ENCODE results near the gene ATAD3C. TPM values are rescaled to one million over a fixed set of nuclear protein-coding genes. Genes with fewer than 3 reads are reported as not detected.
A peak's percentile ranks its signal among the peaks of the same experiment; 100 is the strongest.

The ATAD3C gene
- total RNA-seq, 1 donor from 2014 or later, result 2.4 TPM

DNA sequence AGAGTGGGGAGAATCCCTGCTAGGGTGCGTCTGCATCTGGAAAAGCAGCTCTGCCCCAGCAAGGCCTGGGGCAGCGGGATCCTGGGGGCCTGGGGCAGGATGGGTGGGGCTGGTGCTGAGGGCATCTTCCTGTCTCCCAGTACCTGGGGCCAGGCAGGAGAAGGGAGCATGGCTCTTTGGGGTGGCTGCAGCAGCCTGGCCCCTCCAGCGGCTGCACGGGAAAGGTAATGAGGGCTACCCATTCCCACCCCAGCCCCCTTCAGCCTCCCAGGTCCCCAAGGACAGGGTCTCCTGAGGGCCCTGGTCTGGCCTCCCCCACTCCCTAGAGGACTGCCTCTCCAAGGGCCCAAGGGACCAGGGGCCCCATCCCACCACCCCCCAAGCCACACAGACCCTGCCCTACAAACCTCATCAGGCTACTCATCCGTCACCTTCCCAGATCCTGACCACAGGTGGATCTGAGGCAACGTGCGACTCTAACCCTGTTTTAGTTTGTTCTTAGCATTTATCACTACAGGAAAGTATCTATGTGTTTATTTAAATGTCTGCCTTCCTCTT lies 27.5 kb upstream of the ATAD3C start:
- peak overlapping the region; percentile 72 for H3K27ac Mint-ChIP-seq
- no peaks in the 10 kb centered on the region for H3K9me3 Mint-ChIP-seq
- no peak overlapping the region for H3K4me3 Mint-ChIP-seq
- DNase-seq (ENCODE audit: extremely low spot score, unreplicated experiment), result no peak
- TF ChIP-seq, protein P1, sequence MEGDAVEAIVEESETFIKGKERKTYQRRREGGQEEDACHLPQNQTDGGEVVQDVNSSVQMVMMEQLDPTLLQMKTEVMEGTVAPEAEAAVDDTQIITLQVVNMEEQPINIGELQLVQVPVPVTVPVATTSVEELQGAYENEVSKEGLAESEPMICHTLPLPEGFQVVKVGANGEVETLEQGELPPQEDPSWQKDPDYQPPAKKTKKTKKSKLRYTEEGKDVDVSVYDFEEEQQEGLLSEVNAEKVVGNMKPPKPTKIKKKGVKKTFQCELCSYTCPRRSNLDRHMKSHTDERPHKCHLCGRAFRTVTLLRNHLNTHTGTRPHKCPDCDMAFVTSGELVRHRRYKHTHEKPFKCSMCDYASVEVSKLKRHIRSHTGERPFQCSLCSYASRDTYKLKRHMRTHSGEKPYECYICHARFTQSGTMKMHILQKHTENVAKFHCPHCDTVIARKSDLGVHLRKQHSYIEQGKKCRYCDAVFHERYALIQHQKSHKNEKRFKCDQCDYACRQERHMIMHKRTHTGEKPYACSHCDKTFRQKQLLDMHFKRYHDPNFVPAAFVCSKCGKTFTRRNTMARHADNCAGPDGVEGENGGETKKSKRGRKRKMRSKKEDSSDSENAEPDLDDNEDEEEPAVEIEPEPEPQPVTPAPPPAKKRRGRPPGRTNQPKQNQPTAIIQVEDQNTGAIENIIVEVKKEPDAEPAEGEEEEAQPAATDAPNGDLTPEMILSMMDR (conservative IDR thresholded peaks at IDR 0.05), result no peak
- H3K4me1 Mint-ChIP-seq (ENCODE audit: unreplicated experiment), result peaks cover 22% of the 10 kb centered on the region
- H3K36me3 Mint-ChIP-seq, result no peaks in the 10 kb centered on the region
- H3K27me3 Mint-ChIP-seq, result no peaks in the 10 kb centered on the region

DNA sequence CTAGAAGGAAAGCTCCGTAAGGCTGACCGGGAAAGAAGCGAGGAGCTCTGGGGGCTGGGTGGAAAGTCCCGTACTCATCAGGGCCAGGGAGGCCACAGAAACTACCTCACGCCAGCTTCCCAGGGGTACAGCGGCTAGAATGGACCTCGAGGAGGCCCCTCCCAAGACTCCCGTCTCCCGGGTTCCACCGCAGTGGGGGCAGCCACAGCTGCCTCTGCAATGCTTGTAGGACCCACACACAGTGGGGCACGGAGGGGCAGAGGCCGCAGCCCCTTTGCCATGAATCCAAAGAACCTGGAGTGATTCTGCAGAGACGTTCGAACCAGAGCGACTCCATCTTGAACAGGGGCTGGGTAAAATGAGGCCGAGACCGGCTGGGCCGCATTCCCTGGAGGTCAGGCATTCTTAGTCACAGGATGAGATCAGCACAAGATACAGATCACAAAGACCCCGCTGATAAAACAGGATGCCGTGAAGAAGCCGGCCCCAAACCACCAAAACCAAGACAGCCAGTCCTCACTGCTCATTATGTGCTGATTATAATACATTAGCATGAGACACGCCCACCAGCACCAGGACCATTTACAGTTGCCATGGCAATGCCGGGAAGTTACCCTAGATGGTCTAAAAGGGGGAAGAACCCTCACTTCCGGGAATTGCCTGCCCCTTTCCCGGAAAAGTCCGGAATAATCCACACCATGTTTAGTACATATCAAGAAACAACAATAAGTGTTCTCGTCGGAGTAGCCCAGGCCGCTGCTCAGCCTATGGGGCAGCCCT lies 26.8 kb upstream of the ATAD3C start:
- Mint-ChIP-seq H3K27ac (peak overlapping the region; percentile 72), H3K36me3 (no peaks in the 10 kb centered on the region), H3K4me3 (peak overlapping the region; percentile 65), H3K27me3 (no peaks in the 10 kb centered on the region), H3K4me1 (ENCODE audit: unreplicated experiment) (peaks cover 20% of the 10 kb centered on the region), H3K9me3 (no peaks in the 10 kb centered on the region)
- TF ChIP-seq, protein P1 (conservative IDR thresholded peaks at IDR 0.05), result no peak
- DNase-seq (ENCODE audit: extremely low spot score, unreplicated experiment), result no peak

DNA sequence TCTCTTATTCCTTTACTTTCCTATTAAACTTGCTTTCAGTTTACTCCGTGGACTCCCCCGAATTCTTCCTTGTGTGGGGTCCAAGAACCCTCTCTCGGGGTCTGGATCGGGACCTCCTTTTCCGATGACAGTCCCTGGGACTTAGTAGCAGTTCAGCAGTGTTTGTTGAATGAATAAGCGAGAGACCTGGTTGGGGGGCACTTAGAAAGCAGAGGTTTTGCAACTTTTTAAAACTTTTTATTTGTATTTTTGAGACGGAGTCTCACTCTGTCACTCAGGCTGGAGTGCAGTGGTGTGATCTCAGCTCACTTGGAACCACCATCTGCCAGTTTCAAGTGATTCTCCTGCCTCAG lies 26.3 kb upstream of the ATAD3C start:
- H3K4me3 Mint-ChIP-seq, result peak overlapping the region; percentile 65
- TF ChIP-seq, protein P1 (conservative IDR thresholded peaks at IDR 0.05), result no peak
- no peaks in the 10 kb centered on the region for H3K9me3 Mint-ChIP-seq
- no peaks in the 10 kb centered on the region for H3K36me3 Mint-ChIP-seq
- no peaks in the 10 kb centered on the region for H3K27me3 Mint-ChIP-seq
- no peak for DNase-seq (ENCODE audit: extremely low spot score, unreplicated experiment)
- H3K27ac Mint-ChIP-seq, result peak overlapping the region; percentile 72
- H3K4me1 Mint-ChIP-seq (ENCODE audit: unreplicated experiment), result peaks cover 15% of the 10 kb centered on the region

DNA sequence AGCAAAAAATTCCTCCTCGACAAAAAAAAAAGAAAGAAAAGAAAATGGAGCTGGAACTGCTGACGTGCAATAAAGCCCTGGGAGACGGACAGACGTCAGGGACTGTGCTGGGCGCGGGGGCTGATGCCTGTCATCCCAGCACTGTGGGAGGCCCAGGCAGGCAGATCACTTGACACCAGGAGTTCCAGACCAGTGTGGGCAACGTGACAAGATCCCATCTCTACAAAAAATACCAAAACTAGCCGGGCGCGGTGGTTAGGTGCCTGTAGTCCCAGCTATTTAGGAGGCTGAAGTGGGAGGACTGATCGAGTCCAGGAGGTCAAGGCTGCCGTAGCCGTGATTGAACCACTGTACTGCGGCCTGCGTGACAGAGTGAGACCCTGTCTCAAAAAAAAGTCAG lies 24.8 kb upstream of the ATAD3C start:
- no peaks in the 10 kb centered on the region for H3K27me3 Mint-ChIP-seq
- no peaks in the 10 kb centered on the region for H3K9me3 Mint-ChIP-seq
- no peaks in the 10 kb centered on the region for H3K36me3 Mint-ChIP-seq
- peak overlapping the region; percentile 17 for H3K4me3 Mint-ChIP-seq
- H3K4me1 Mint-ChIP-seq (ENCODE audit: unreplicated experiment), result peaks cover 12% of the 10 kb centered on the region
- DNase-seq (ENCODE audit: extremely low spot score, unreplicated experiment), result no peak
- TF ChIP-seq, protein P1 (conservative IDR thresholded peaks at IDR 0.05), result no peak
- peak overlapping the region; percentile 41 for H3K27ac Mint-ChIP-seq

DNA sequence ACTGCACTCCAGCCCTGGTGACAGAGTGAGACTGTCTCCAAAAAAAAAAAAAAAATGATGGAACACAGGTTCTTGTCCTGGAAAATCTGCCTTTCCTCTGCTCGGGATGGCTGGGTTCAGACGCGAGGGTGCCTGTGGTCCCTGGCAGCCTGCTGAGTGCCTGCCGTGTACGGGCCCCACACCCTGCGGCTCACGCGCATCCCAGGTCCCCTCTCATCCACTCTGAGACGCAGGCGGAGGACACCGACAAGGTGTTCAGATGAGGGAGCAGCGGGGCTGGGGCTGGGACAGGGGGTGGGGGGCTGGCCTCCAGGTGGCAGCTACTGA lies 24.1 kb upstream of the ATAD3C start:
- Mint-ChIP-seq H3K4me1 (ENCODE audit: unreplicated experiment) (peaks cover 17% of the 10 kb centered on the region), H3K9me3 (no peaks in the 10 kb centered on the region), H3K27ac (no peak overlapping the region), H3K36me3 (no peaks in the 10 kb centered on the region), H3K4me3 (no peak overlapping the region), H3K27me3 (no peaks in the 10 kb centered on the region)
- TF ChIP-seq, protein P1 (conservative IDR thresholded peaks at IDR 0.05), result no peak
- DNase-seq (ENCODE audit: extremely low spot score, unreplicated experiment), result no peak

All from type B pancreatic cell (in vitro differentiated cells).